ENCODE measurements around the gene MYOM3.

DNA sequence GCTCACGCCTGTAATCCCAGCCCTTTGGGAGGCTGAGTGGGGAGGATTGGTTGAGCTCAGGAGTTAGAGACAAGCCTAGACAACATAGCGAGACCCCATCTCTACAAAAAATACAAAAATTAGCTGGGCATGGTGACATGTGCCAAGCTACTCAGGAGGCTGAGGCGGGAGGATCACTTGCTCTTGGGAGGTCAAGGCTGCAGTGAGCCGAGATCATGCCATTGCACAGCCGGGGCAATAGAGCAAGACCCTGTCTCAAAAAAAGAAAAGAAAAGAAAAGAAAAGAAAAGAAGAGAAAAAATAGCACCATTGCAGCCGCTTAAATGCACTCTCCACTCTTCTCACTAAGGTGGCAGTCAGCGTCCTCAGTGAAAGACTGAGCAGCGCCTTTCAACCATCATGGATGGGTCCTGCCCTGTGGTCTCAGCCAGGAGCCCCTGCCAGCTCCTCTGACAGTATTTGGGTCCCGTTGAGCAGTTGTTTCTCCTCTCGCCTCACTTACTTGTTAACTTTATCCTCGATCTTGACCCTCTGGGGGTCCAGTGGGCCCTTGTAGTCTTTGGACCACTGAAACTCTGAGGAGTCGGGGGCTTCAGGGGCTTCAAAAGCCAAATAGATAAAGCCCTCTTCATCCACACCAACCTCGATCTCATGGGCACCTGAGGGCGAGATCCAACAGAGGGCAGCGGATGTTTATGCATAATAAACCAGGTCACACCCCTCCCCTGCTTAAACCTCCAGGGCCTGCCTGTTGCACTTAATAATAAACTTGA, 36.9 kb downstream of the MYOM3 start:
- TF ChIP-seq, protein P1, sequence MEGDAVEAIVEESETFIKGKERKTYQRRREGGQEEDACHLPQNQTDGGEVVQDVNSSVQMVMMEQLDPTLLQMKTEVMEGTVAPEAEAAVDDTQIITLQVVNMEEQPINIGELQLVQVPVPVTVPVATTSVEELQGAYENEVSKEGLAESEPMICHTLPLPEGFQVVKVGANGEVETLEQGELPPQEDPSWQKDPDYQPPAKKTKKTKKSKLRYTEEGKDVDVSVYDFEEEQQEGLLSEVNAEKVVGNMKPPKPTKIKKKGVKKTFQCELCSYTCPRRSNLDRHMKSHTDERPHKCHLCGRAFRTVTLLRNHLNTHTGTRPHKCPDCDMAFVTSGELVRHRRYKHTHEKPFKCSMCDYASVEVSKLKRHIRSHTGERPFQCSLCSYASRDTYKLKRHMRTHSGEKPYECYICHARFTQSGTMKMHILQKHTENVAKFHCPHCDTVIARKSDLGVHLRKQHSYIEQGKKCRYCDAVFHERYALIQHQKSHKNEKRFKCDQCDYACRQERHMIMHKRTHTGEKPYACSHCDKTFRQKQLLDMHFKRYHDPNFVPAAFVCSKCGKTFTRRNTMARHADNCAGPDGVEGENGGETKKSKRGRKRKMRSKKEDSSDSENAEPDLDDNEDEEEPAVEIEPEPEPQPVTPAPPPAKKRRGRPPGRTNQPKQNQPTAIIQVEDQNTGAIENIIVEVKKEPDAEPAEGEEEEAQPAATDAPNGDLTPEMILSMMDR (optimal IDR thresholded peaks at IDR 0.05 in 1 of 3, IDR thresholded peaks at IDR 0.05 in 1 of 3, conservative IDR thresholded peaks at IDR 0.05 in 1 of 3; ENCODE audit: extremely low read depth in 1 of 3, insufficient read depth in 2 of 3, low read length in 3 of 3): peak in 2 of 3 experiments; percentile 12 to 30
- no peak for TF ChIP-seq EZH2 (IDR thresholded peaks at IDR 0.05; ENCODE audit: low read length)
